Measurements from ENCODE around the gene C1orf174. TPM values are rescaled to one million over a fixed set of nuclear protein-coding genes. Genes with fewer than 3 reads are reported as not detected.
"Not testable (repeated sequence)": the region's sequence is repeated elsewhere in the genome, so short reads cannot be mapped to it uniquely, and the experiment has no call there.

The C1orf174 gene
- total and polyA plus RNA-seq, 4 donors: 18.5 to 29.1 (median 25.5) TPM

DNA sequence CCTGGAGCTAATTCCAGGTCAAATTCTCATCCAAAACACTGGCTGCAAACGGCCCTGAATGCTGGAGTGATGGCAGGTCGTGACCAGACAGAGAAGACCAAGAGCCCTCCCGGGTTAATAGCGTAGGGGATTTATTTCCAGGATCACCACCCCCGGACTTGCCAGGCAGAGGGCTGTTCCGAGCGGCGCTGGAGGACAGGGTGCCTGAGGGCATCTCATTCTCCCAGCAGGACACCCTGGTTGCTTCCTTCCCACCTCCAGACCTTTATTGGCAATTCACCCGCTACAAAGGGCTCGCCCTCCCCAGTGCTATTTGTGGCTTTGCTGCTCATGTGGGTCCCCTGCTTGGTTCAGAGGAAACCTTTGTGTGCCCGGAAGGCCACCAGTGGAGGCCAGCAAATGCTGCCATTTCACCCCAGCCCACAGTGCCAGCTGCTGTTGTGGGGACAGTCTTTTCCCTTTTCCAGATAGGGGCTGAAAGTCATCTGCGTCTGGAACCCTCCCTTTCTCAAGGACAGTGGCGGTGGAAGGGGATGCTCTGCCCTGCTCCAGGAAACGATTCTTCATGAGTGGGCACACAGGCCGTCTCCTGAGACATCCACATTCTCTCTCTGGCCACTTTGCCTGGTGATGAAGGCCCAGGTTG lies 19.0 kb upstream of the C1orf174 start:
- 62% methylated on average over 14 of the region's 15 CpGs for WGBS (ENCODE audit: insufficient coverage)
- H3K4me1 ChIP-seq (ENCODE audit: control insufficient read depth, insufficient read depth, low read length): peaks cover 2% of the 10 kb centered on the region
- H3K4me3 ChIP-seq (ENCODE audit: low read depth, low read length): no peak overlapping the region
- H3K27ac ChIP-seq (ENCODE audit: low read depth, low read length): no peak overlapping the region
- no peaks in the 10 kb centered on the region for H3K9me3 ChIP-seq (ENCODE audit: control insufficient read depth, insufficient read depth, low read length)
- no peak for DNase-seq (ENCODE audit: low read depth in 4 of 6, low spot score in 6 of 6)
- no peaks in the 10 kb centered on the region for H3K36me3 ChIP-seq (ENCODE audit: control insufficient read depth, insufficient read depth, low read length)
- no peaks in the 10 kb centered on the region for H3K27me3 ChIP-seq (ENCODE audit: control insufficient read depth, insufficient read depth, low read length)

DNA sequence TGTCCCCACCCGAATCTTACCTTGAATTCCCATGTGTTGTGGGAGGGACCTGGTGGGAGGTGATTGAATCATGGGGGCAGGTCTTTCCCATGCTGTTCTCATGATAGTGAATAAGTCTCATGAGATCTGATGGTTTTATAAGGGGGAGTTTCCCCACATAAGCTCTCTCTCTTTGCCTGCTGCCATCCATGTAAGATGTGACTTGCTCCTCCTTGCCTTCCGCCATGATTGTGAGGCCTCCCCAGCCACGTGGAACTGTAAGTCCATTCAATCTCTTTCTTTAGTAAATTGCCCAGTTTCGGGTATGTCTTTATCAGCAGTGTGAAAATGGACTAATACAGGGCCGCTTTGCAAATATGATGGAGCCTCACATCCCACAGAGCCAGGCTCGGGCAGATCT lies 18.3 kb upstream of the C1orf174 start:
- not testable (repeated sequence) for H3K27ac ChIP-seq (ENCODE audit: low read depth, low read length); H3K9me3 ChIP-seq (ENCODE audit: control insufficient read depth, insufficient read depth, low read length); DNase-seq (ENCODE audit: low read depth in 4 of 6, low spot score in 6 of 6); H3K4me1 ChIP-seq (ENCODE audit: control insufficient read depth, insufficient read depth, low read length); H3K4me3 ChIP-seq (ENCODE audit: low read depth, low read length); H3K36me3 ChIP-seq (ENCODE audit: control insufficient read depth, insufficient read depth, low read length); H3K27me3 ChIP-seq (ENCODE audit: control insufficient read depth, insufficient read depth, low read length)
- WGBS (ENCODE audit: insufficient coverage): 100% methylated on average over 2 of the region's 6 CpGs

- no peak overlapping the region for H3K4me3 ChIP-seq (ENCODE audit: low read depth, low read length)
- no peaks in the 10 kb centered on the region for H3K27me3 ChIP-seq (ENCODE audit: control insufficient read depth, insufficient read depth, low read length)
Measured at GRCh38 chr1:3917761-3918160, 17.7 kb upstream of the C1orf174 start.

GRCh38 chr1:3915551-3916121 lies 15.6 kb upstream of the C1orf174 start:
- Histone ChIP-seq H3K27ac (ENCODE audit: low read depth, low read length) (no peak overlapping the region), H3K4me3 (ENCODE audit: low read depth, low read length) (no peak overlapping the region), H3K9me3 (ENCODE audit: control insufficient read depth, insufficient read depth, low read length) (no peaks in the 10 kb centered on the region), H3K36me3 (ENCODE audit: control insufficient read depth, insufficient read depth, low read length) (no peaks in the 10 kb centered on the region), H3K27me3 (ENCODE audit: control insufficient read depth, insufficient read depth, low read length) (peaks cover 6% of the 10 kb centered on the region), H3K4me1 (ENCODE audit: control insufficient read depth, insufficient read depth, low read length) (peaks cover 12% of the 10 kb centered on the region)
- no peak for DNase-seq (ENCODE audit: low read depth in 4 of 6, low spot score in 6 of 6)
- 93% methylated on average over 10 of the region's 15 CpGs for WGBS (ENCODE audit: insufficient coverage)

More at GRCh38 chr1:3917761-3918160, 17.7 kb upstream of the C1orf174 start:
- H3K4me1 ChIP-seq (ENCODE audit: control insufficient read depth, insufficient read depth, low read length): no peaks in the 10 kb centered on the region
- WGBS (ENCODE audit: insufficient coverage): 92% methylated on average over 7 of the region's 8 CpGs
- no peak overlapping the region for H3K27ac ChIP-seq (ENCODE audit: low read depth, low read length)
- no peak for DNase-seq (ENCODE audit: low read depth in 4 of 6, low spot score in 6 of 6)
- no peaks in the 10 kb centered on the region for H3K9me3 ChIP-seq (ENCODE audit: control insufficient read depth, insufficient read depth, low read length)
- H3K36me3 ChIP-seq (ENCODE audit: control insufficient read depth, insufficient read depth, low read length): no peaks in the 10 kb centered on the region

DNA sequence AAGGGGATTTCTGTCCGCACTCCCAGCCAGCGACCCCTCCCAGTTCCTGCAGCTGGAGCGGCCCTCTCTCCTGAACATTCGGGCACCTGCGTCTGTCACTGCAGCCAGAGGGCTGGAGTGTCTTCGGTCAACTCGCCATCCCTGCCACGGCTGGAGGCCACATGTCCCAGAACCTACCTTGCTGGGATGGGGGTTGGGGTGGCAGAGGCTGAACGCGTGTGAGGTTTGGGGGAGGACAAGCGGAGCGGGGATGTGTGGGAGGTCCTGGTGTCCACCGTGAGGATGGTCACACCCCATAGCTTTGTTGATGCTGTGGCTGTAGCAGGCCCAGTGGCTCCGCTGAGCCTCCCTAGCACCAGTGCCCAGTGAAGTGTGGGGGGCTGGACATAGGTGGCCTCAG lies 14.8 kb upstream of the C1orf174 start:
- H3K9me3 ChIP-seq (ENCODE audit: control insufficient read depth, insufficient read depth, low read length): no peaks in the 10 kb centered on the region

DNA sequence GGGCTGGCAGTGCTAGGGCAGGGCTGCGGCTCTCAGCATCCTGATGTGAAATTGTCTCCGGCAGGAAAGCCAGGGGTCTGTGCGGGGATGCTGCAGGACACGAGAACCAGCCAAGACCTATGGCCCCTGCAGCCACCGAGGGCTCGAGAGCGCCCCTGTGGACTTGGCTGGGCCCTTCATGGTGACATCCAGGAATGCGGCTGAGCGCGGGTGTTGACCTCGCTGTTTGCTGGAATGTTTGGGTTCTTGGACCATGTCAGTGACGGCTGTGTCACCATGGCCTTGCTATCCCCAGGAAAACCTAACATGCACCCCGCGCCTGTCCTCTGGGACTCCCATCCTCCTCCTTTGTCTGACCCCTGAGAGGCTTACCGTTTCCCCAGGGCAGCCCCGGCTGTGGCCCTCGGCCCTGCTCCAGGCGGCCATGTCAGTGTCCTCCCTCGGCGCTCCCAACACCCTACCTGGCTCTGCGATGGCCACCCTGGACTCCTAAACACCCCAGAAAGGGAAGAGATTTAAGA lies 14.3 kb upstream of the C1orf174 start:
- Histone ChIP-seq H3K4me1 (ENCODE audit: control insufficient read depth, insufficient read depth, low read length) (peaks cover 20% of the 10 kb centered on the region), H3K27ac (ENCODE audit: low read depth, low read length) (no peak overlapping the region), H3K9me3 (ENCODE audit: control insufficient read depth, insufficient read depth, low read length) (no peaks in the 10 kb centered on the region), H3K36me3 (ENCODE audit: control insufficient read depth, insufficient read depth, low read length) (no peaks in the 10 kb centered on the region), H3K4me3 (ENCODE audit: low read depth, low read length) (no peak overlapping the region), H3K27me3 (ENCODE audit: control insufficient read depth, insufficient read depth, low read length) (peaks cover 8% of the 10 kb centered on the region)
- DNase-seq (ENCODE audit: low read depth in 4 of 6, low spot score in 6 of 6): no peak
- 93% methylated on average over 14 of the region's 21 CpGs for WGBS (ENCODE audit: insufficient coverage)

More for the DNA sequence above, 14.8 kb upstream of the C1orf174 start:
- peaks cover 8% of the 10 kb centered on the region for H3K27me3 ChIP-seq (ENCODE audit: control insufficient read depth, insufficient read depth, low read length)
- peaks cover 19% of the 10 kb centered on the region for H3K4me1 ChIP-seq (ENCODE audit: control insufficient read depth, insufficient read depth, low read length)
- WGBS (ENCODE audit: insufficient coverage): 93% methylated on average over 14 of the region's 14 CpGs
- no peak overlapping the region for H3K27ac ChIP-seq (ENCODE audit: low read depth, low read length)
- no peaks in the 10 kb centered on the region for H3K36me3 ChIP-seq (ENCODE audit: control insufficient read depth, insufficient read depth, low read length)
- H3K4me3 ChIP-seq (ENCODE audit: low read depth, low read length): no peak overlapping the region
- DNase-seq (ENCODE audit: low read depth in 4 of 6, low spot score in 6 of 6): no peak

DNA sequence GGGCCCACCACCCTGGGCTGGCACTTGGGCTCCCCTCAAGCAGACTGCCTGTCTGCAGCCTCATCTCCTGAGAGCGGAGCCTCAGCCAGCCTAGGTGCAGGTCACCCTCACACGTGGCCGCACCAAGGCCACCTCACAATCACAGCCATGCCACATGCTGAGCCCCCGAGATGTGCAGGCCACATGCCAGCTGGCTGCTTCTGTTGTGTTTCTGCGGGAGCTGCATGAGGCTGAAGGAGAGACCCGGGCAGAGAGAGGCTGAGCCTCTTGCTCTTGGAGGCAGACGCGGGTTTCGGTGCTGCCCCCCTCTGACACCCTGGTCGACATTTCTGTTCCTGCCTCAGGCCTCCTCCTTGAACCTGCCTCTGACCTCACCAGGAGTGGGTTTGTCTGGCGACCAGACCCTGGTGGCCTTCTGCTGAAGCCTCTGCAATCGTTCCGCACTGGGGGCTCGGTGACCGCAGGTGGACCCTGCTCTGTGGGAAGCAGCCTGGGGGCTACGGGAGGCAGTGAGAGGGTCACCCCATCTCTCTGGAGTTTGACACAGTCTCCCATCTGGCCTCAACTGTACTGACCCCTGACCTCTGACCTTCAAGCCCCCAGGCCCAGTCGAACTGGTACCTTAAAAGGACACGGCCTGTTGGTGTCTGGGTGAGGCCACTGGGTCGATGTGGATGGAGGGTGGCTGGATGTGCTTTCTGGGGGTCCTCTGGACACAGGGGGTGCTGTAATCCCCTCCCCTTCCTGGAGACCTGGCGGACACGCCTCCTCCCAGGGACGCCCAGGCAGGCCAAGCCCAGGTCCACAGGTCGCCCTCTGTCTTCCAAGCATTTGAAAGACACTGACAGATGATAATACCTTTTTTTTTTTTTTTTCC lies 13.0 kb upstream of the C1orf174 start:
- H3K36me3 ChIP-seq (ENCODE audit: control insufficient read depth, insufficient read depth, low read length): no peaks in the 10 kb centered on the region
- no peak overlapping the region for H3K27ac ChIP-seq (ENCODE audit: low read depth, low read length)
- H3K27me3 ChIP-seq (ENCODE audit: control insufficient read depth, insufficient read depth, low read length): peaks cover 8% of the 10 kb centered on the region
- 90% methylated on average over 17 of the region's 23 CpGs for WGBS (ENCODE audit: insufficient coverage)
- no peak for DNase-seq (ENCODE audit: low read depth in 4 of 6, low spot score in 6 of 6)
- H3K4me3 ChIP-seq (ENCODE audit: low read depth, low read length): no peak overlapping the region
- no peaks in the 10 kb centered on the region for H3K9me3 ChIP-seq (ENCODE audit: control insufficient read depth, insufficient read depth, low read length)
- H3K4me1 ChIP-seq (ENCODE audit: control insufficient read depth, insufficient read depth, low read length): peaks cover 20% of the 10 kb centered on the region

DNA sequence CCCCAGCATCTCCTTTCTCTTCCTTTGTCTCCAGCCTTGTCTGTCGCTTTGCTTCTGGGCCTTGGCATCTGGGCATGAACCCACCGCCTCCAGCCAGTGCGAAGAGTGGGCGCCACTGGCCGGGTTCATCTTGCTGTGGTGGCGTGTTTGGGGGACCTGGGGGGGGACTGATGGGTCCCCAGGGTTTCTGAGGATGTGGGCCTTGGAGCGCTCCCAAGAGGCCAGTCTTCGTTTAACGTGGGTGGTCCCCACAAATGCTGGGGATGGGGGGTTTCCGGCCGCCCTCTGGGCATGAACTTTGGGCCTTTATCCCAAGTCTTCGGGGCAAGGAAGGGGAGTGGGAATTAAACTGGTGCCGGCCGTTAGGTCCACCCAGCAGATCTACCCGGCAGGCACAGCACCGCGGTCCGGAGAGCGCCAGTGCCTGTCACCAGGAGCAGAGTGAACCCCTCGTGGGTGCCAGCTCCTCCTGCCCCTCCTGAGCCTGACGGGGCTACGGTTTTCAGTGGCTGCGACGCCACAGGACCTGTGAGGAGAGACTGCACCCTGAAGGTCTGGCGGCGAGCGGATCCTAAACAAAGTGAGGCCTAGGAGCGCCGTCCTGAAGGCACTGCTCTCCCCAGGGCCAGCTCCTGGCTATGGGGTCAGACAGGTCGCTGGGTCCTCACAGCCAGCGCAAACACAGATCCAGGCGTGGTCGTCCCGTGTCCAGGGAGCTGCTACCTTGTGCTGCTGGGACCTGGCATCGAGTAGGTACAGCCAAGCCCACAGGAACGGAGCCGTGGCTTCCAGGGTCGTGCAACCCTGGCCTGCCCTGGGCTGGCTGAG lies 12.1 kb upstream of the C1orf174 start:
- no peak overlapping the region for H3K4me3 ChIP-seq (ENCODE audit: low read depth, low read length)

More for the DNA sequence above, 12.1 kb upstream of the C1orf174 start:
- 89% methylated on average over 38 of the region's 38 CpGs for WGBS (ENCODE audit: insufficient coverage)
- Histone ChIP-seq H3K4me1 (ENCODE audit: control insufficient read depth, insufficient read depth, low read length) (peaks cover 22% of the 10 kb centered on the region), H3K36me3 (ENCODE audit: control insufficient read depth, insufficient read depth, low read length) (no peaks in the 10 kb centered on the region), H3K9me3 (ENCODE audit: control insufficient read depth, insufficient read depth, low read length) (no peaks in the 10 kb centered on the region), H3K27ac (ENCODE audit: low read depth, low read length) (no peak overlapping the region), H3K27me3 (ENCODE audit: control insufficient read depth, insufficient read depth, low read length) (peaks cover 8% of the 10 kb centered on the region)
- no peak for DNase-seq (ENCODE audit: low read depth in 4 of 6, low spot score in 6 of 6)

All from spinal cord (tissue), 10 donors.